SKM-1 treated with dmso at 0.1 percent for 144 hours (cell line): Measurements from ENCODE around the gene PLCL1.
"Not testable (repeated sequence)": the region's sequence is repeated elsewhere in the genome, so short reads cannot be mapped to it uniquely, and the experiment has no call there.

ENCODE experiments used
- DNase-seq: peaks from one replicate; lab custom pipeline; 2025; ENCODE audit not compliant: unreplicated experiment; lab: John Stamatoyannopoulos, UW

The PLCL1 gene

GRCh38 chr2:197993830-197994229, 189.4 kb downstream of the PLCL1 start:
- no peak for DNase-seq

GRCh38 chr2:197994751-197995150, 190.4 kb downstream of the PLCL1 start:
- no peak for DNase-seq

DNA sequence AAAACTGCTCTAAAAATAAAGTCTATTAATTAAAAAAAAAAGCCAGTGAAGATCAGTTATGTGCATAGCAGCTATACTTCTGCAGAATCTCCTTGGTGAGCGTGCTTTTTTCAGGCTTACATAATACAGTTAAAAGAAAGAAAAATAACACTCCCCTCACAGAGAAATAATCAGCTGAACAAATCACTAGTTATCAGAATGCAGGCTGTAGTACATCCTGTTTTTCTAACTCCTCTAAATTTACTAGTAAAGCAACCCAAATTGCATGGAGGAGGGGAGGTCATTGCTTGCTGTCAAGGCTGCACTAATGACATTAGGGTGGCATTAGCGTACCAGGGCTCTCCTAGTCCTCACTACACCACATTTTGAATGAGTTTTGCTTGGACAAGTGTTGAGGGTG, 192.2 kb downstream of the PLCL1 start:
- no peak for DNase-seq

DNA sequence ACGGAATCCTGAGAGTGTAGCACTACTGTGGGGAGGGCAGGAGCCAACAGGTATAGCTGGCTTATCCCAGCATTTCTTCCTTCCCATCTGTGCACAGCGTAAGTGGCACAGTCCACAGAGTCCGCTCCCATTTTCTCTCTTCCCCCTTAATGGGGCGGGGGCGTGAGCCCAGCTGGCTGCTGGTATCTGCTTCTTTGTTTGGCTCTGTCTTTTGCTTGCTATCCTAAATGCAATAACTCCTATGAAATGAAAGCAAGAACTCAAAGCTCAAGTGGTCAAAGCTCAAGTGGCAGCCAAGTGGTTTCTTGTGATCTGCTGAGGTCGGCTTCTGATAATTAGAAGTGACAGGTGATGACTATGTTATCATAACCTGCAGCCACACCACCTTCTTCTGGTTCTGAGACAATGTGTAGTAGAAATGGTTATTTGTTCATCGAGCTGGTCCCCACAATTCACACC, 192.7 kb downstream of the PLCL1 start:
- DNase-seq = no peak

DNA sequence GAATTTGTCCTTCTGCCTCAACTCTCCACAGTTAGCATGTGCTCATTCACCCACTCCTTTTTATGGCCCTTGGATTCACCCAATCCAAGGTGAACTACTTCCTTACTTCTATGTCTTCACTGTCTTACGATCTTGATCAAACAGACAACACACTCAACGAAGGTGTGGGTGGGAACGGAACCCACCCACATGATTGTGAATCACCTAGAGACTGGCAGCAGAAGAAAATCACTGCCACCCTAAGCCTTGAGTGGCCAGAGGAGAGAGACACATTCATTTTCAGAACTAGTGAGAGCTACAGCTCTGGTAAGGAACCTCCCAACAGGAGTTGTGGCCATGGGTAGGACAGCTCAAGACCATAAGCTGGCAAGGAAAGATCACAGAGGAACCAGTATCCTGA, 194.3 kb downstream of the PLCL1 start:
- DNase-seq = no peak

DNA sequence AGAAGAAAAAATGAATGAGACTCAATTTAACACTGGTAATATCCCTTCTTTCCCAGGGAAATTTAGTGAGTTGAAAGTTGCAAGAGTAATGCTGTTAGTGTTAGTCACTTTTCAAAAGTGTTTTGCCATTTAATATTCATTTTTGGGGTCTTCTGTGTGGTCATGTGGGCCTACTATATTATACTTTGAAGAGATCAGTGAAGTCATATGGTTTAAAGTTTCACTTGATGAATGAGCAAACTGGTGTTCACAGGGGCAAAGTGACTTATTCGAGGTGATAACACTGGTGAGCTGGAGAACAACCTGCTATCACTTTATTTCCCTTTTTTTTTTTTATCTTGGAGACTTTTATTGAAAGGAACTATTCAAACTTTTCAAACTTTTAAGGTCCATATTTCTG, 196.0 kb downstream of the PLCL1 start:
- no peak for DNase-seq

GRCh38 chr2:198004173-198004572, 199.8 kb downstream of the PLCL1 start:
- DNase-seq = no peak

- no peak for DNase-seq
Observed at GRCh38 chr2:198004921-198005829, 200.8 kb downstream of the PLCL1 start.

DNA sequence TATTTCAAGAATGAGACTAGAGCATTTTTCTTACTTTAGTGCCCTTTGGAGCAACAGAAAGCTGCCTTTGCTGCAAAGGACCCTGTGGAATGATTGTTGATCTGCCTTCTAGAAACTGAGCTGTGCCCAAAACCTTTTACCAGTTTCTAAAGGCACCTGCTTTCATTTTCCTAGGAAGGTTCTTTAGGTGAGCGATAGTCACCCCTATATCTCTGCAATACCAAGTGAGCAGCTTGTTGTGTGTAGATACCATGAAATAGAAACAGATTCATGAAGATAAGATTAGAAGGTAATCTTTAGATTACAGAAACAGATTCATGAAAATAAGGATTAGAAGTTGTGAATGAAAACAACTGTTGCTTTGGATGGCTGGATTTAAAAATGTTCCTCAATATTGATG, 202.3 kb downstream of the PLCL1 start:
- no peak for DNase-seq

- no peak for DNase-seq
Observed at GRCh38 chr2:198008230-198008629, 203.8 kb downstream of the PLCL1 start.

GRCh38 chr2:198012025-198012424, 207.6 kb downstream of the PLCL1 start:
- no peak for DNase-seq

- no peak for DNase-seq
Observed at GRCh38 chr2:198016243-198016642, 211.8 kb downstream of the PLCL1 start.

GRCh38 chr2:198017068-198017467, 212.7 kb downstream of the PLCL1 start:
- no peak for DNase-seq

- no peak for DNase-seq
Observed at GRCh38 chr2:198028955-198029354, 224.6 kb downstream of the PLCL1 start.

- not testable (repeated sequence) for DNase-seq
Observed at GRCh38 chr2:198029576-198029975, 225.2 kb downstream of the PLCL1 start.

GRCh38 chr2:198033626-198034025, 229.2 kb downstream of the PLCL1 start:
- DNase-seq = no peak

DNA sequence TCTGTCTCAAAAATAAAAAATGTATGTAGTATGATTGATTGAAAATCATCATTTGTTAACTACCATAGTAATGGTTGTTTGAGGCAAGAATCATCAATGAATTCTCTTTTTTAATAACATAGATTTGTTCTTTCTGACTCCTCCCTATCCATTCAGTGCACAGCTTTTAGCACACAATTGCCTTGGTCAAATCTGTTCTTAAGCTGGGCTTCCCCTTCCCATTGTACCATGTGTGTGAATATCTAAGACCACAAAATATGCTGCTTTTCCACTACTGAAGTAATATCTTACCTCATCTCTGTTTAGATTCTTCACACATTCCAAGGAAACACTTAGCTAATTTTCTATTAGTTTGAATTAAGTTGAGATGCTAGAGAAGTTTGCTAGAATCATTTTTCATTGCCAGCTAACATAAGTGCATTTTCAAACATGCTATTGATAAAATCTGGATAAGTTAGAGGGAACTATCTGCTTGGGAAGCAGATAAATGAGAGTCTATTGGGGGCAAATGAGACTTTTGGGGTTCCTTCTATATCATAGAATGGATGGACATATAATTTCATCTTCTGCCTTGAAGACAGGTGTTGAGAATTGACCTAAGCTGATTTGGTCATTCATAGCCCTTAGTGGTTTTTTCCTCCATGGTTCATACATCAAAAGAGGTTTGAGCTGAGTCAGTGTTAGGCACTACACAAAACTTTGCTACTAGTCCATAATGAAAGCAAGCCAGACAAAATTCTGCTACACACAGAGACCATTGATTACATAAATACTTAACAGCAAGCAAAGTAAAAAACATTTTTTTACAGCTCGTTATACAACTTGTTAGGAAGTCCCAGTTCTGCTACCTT, 231.9 kb downstream of the PLCL1 start:
- no peak for DNase-seq

DNA sequence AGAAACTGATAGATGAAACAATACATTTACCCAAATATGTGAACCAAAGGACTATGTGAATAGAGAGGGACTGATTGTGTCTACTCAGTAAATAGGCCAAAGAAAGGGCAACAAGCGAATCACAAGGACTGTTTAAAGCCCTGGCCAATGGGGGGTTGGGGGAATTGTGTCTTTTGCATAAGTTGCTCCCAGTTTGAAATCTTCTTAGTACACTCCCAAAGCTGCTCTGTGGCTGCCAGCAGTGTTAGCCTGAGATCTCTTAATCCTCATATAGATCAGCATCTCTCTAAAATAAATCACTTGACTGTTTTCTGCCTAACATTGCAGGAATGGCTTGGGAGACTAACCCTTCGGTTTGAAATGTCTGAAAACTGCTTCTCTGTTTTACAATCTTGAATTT, 236.4 kb downstream of the PLCL1 start:
- DNase-seq = no peak

DNA sequence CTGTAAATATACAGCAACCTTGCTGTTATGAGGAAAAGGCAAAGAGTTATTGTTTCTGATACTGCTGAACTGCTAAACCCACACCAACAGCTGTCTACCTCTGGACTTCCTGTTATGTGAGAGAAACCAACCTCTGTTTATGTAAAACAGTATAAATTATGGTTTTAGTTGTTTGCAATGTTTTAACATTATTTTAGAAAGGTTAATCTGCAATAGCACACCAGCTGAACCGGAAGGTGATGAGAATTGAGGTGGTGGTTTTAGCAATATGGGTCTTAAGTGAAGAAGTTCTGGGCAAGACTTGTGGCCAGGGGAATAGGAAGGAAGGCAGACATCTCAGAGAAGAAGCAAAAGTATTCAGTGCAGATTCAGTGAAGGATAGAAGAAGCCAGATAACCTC, 237.8 kb downstream of the PLCL1 start:
- no peak for DNase-seq

- DNase-seq = no peak
Observed at GRCh38 chr2:198044777-198045176, 240.4 kb downstream of the PLCL1 start.

GRCh38 chr2:198045227-198045626, 240.8 kb downstream of the PLCL1 start:
- DNase-seq = no peak

DNA sequence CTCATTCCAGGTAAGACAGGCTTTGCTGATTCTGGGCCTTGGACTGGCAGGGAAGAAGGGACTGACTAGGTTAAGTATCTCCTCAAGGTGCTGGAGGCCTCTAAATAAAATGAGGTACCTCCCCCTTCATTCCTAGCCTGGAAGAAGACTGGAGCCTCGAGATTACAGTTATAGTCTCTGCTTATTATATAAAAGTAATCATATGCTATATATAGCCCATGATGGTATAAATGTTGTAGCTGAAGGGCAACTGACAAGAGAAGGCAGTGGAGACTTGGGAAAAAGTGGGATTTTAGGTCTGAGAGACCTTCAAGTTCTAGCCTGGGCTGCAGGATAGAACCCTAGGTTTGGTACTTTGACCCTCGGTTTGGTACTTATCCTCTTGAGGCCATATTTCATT, 248.3 kb downstream of the PLCL1 start:
- no peak for DNase-seq
